ENCODE measurements around the gene RUBCN.
"Not testable (repeated sequence)": the region's sequence is repeated elsewhere in the genome, so short reads cannot be mapped to it uniquely, and the experiment has no call there.

RUBCN gene

GRCh38 chr3:197718891-197719290 lies 17.8 kb downstream of the RUBCN start:
- Mint-ChIP-seq H3K27me3 (no peaks in the 10 kb centered on the region), H3K9me3 (peaks cover 10% of the 10 kb centered on the region), H3K27ac (no peak overlapping the region), H3K4me3 (no peak overlapping the region), H3K4me1 (ENCODE audit: low read depth) (peaks cover 11% of the 10 kb centered on the region), H3K36me3 (ENCODE audit: low read depth) (peaks cover 68% of the 10 kb centered on the region)

- H3K4me1 Mint-ChIP-seq (ENCODE audit: low read depth) = peaks cover 42% of the 10 kb centered on the region
- peak overlapping the region; percentile 68 for H3K27ac Mint-ChIP-seq
- no peaks in the 10 kb centered on the region for H3K27me3 Mint-ChIP-seq
- no peak overlapping the region for H3K4me3 Mint-ChIP-seq
- no peaks in the 10 kb centered on the region for H3K9me3 Mint-ChIP-seq
- H3K36me3 Mint-ChIP-seq (ENCODE audit: low read depth) = peaks cover 48% of the 10 kb centered on the region
Measured at GRCh38 chr3:197714251-197714650, 22.5 kb downstream of the RUBCN start.

GRCh38 chr3:197713477-197713822 lies 23.3 kb downstream of the RUBCN start:
- peaks cover 44% of the 10 kb centered on the region for H3K36me3 Mint-ChIP-seq (ENCODE audit: low read depth)
- no peaks in the 10 kb centered on the region for H3K9me3 Mint-ChIP-seq
- H3K27me3 Mint-ChIP-seq = no peaks in the 10 kb centered on the region
- peak overlapping the region; percentile 78 for H3K4me3 Mint-ChIP-seq
- peaks cover 42% of the 10 kb centered on the region for H3K4me1 Mint-ChIP-seq (ENCODE audit: low read depth)
- H3K27ac Mint-ChIP-seq = peak overlapping the region; percentile 93

- H3K27me3 Mint-ChIP-seq = no peaks in the 10 kb centered on the region
- H3K9me3 Mint-ChIP-seq = no peaks in the 10 kb centered on the region
- peak overlapping the region; percentile 93 for H3K27ac Mint-ChIP-seq
- H3K4me1 Mint-ChIP-seq (ENCODE audit: low read depth) = peaks cover 42% of the 10 kb centered on the region
- peak overlapping the region; percentile 78 for H3K4me3 Mint-ChIP-seq
- peaks cover 31% of the 10 kb centered on the region for H3K36me3 Mint-ChIP-seq (ENCODE audit: low read depth)
Measured at GRCh38 chr3:197711973-197712707, 24.6 kb downstream of the RUBCN start.

DNA sequence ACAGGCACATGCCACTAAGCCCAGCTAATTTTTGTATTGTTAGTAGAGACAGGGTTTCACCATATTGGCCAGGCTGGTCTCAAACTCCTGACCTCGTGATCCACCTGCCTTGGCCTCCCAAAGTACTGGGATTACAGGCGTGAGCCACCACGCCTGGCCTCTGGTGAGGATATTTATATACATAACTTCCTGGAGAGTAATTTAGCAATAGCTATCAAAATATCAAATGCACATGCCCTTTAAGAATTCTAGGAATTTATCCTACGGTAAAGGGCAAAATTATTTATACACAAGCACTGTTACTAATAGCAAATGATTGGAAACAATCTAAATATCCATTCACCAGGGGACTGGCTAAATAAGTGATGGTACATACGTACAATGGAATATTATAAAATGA lies 25.7 kb downstream of the RUBCN start:
- peaks cover 45% of the 10 kb centered on the region for H3K4me1 Mint-ChIP-seq (ENCODE audit: low read depth)
- H3K27ac Mint-ChIP-seq = peak overlapping the region; percentile 49
- H3K9me3 Mint-ChIP-seq, H3K4me3 Mint-ChIP-seq, H3K27me3 Mint-ChIP-seq: not testable (repeated sequence)
- H3K36me3 Mint-ChIP-seq (ENCODE audit: low read depth) = peaks cover 19% of the 10 kb centered on the region

DNA sequence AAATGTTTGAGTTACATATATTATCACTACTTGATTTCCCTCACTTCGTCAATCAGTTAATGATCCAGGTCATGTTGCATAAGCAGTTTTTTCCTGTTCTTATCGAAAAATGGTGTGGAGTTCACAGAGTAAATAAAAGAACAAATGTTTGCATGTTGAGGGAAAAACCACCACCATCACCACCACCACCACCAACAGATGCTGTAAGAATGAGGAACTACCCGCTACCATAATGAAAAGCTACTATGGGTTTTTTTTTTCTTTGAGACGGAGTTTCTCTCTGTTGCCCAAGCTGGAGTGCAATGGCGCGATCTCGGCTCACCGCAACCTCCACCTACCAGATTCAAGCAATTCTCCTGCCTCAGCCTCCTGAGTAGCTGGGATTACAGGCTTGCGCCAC lies 27.6 kb downstream of the RUBCN start:
- Mint-ChIP-seq H3K9me3 (no peaks in the 10 kb centered on the region), H3K36me3 (ENCODE audit: low read depth) (peaks cover 17% of the 10 kb centered on the region), H3K27ac (no peak overlapping the region), H3K27me3 (no peaks in the 10 kb centered on the region), H3K4me3 (no peak overlapping the region), H3K4me1 (ENCODE audit: low read depth) (peaks cover 36% of the 10 kb centered on the region)

- Mint-ChIP-seq H3K9me3 (no peaks in the 10 kb centered on the region), H3K4me3 (no peak overlapping the region)
Measured at GRCh38 chr3:197706658-197707057, 30.0 kb downstream of the RUBCN start.

GRCh38 chr3:197701841-197702240 lies 34.9 kb downstream of the RUBCN start:
- Mint-ChIP-seq H3K4me3 (no peak overlapping the region), H3K27ac (no peak overlapping the region), H3K27me3 (no peaks in the 10 kb centered on the region), H3K4me1 (ENCODE audit: low read depth) (peaks cover 2% of the 10 kb centered on the region), H3K9me3 (no peaks in the 10 kb centered on the region), H3K36me3 (ENCODE audit: low read depth) (peaks cover 61% of the 10 kb centered on the region)

More at GRCh38 chr3:197706658-197707057, 30.0 kb downstream of the RUBCN start:
- H3K36me3 Mint-ChIP-seq (ENCODE audit: low read depth) = peaks cover 25% of the 10 kb centered on the region
- no peak overlapping the region for H3K27ac Mint-ChIP-seq
- no peaks in the 10 kb centered on the region for H3K27me3 Mint-ChIP-seq
- peaks cover 14% of the 10 kb centered on the region for H3K4me1 Mint-ChIP-seq (ENCODE audit: low read depth)

GRCh38 chr3:197700095-197700494 lies 36.6 kb downstream of the RUBCN start:
- Mint-ChIP-seq H3K9me3 (no peaks in the 10 kb centered on the region), H3K4me1 (ENCODE audit: low read depth) (no peaks in the 10 kb centered on the region), H3K27ac (no peak overlapping the region), H3K27me3 (no peaks in the 10 kb centered on the region), H3K4me3 (no peak overlapping the region), H3K36me3 (ENCODE audit: low read depth) (peaks cover 73% of the 10 kb centered on the region)

DNA sequence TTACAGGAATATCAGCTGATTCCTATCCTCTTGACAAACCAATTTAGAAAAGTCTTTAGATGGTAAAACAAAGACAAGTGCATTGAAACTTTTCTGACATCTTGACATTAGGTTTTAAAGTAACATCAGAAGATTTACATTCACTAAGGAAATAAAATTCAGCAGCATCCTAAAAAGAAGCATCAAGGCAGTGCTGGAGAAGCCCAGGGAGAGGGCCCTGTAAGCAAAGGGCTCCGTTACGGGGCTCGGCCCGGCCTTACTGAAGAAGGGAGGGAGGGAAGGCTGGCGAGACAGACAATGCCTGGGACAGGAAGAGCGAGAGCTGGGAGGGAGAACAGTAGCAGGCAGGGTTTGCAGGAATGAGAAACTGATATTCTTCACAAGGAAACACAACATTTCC lies 39.3 kb downstream of the RUBCN start:
- Mint-ChIP-seq H3K4me3 (no peak overlapping the region), H3K36me3 (ENCODE audit: low read depth) (peaks cover 69% of the 10 kb centered on the region), H3K9me3 (no peaks in the 10 kb centered on the region), H3K27me3 (no peaks in the 10 kb centered on the region), H3K4me1 (ENCODE audit: low read depth) (no peaks in the 10 kb centered on the region), H3K27ac (no peak overlapping the region)

DNA sequence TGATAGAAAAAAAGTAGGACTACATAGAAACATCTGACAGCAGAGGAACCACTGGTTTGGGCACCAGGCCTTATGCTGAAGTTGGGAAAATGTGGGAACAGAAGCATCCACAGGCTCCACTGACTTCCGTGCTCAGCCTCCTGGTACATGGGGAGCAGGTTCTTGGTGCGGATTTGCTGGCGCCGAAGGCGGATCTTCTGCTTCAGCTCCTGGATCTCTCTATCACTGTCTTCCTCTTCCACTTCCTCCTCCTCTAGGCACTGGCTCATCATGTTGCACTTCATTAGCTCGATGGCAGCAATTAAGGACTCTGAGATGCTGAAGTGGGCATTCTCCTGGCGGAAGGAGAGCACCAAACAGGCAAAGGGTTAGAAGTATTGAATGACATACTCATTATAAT lies 42.5 kb downstream of the RUBCN start:
- Mint-ChIP-seq H3K9me3 (no peaks in the 10 kb centered on the region), H3K4me1 (ENCODE audit: low read depth) (no peaks in the 10 kb centered on the region), H3K27ac (no peak overlapping the region), H3K36me3 (ENCODE audit: low read depth) (peaks cover 75% of the 10 kb centered on the region), H3K4me3 (no peak overlapping the region), H3K27me3 (no peaks in the 10 kb centered on the region)

DNA sequence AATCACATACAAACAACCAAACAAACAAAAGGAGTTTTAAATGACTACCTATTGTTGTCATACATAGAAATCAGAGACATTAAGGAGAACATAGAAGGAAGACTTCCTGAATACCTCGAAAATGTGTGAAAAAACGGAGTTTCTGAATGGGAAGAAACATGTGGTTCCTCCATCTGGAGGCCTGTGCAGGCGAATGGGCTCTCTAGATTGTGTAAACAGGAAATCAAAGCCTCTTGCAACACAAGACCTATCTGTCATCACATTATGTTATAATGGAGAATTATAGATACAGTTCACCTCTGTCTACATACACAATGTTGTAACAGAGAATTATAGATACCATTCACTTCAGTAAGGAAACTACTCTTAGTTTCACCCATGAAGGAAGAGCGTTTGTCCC lies 44.1 kb downstream of the RUBCN start:
- peaks cover 69% of the 10 kb centered on the region for H3K36me3 Mint-ChIP-seq (ENCODE audit: low read depth)
- H3K4me3 Mint-ChIP-seq = no peak overlapping the region
- H3K9me3 Mint-ChIP-seq = no peaks in the 10 kb centered on the region
- H3K27me3 Mint-ChIP-seq = no peaks in the 10 kb centered on the region
- H3K4me1 Mint-ChIP-seq (ENCODE audit: low read depth) = no peaks in the 10 kb centered on the region
- no peak overlapping the region for H3K27ac Mint-ChIP-seq

- Mint-ChIP-seq H3K4me1 (ENCODE audit: low read depth) (no peaks in the 10 kb centered on the region), H3K9me3 (no peaks in the 10 kb centered on the region), H3K4me3 (no peak overlapping the region), H3K27me3 (no peaks in the 10 kb centered on the region), H3K36me3 (ENCODE audit: low read depth) (peaks cover 58% of the 10 kb centered on the region), H3K27ac (no peak overlapping the region)
Measured at GRCh38 chr3:197690754-197691153, 46.0 kb downstream of the RUBCN start.

GRCh38 chr3:197687570-197687969 lies 49.1 kb downstream of the RUBCN start:
- Mint-ChIP-seq H3K27ac (no peak overlapping the region), H3K9me3 (no peaks in the 10 kb centered on the region), H3K4me3 (no peak overlapping the region), H3K4me1 (ENCODE audit: low read depth) (no peaks in the 10 kb centered on the region), H3K27me3 (no peaks in the 10 kb centered on the region), H3K36me3 (ENCODE audit: low read depth) (peaks cover 48% of the 10 kb centered on the region)

DNA sequence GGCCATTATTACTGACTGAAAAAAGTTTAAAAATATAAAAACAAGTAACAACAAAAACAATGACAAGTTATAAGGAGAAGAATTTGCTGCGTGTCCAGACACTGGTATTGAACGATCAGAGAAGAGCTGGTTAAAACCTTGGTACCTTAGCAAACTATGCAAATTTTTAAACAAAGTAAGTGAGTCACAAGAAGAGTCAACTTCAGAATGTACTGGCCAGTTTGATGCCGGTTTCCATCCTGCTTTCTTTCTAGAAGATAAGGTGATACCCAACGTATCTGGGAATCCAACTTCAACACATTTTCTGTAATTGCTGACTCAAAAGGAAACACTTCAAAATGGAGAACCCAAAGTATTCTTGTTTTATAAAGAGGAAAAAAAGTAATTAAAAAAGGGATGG lies 49.8 kb downstream of the RUBCN start:
- peaks cover 48% of the 10 kb centered on the region for H3K36me3 Mint-ChIP-seq (ENCODE audit: low read depth)
- H3K27ac Mint-ChIP-seq = no peak overlapping the region
- H3K4me1 Mint-ChIP-seq (ENCODE audit: low read depth) = no peaks in the 10 kb centered on the region
- no peak overlapping the region for H3K4me3 Mint-ChIP-seq
- H3K27me3 Mint-ChIP-seq = no peaks in the 10 kb centered on the region
- H3K9me3 Mint-ChIP-seq = no peaks in the 10 kb centered on the region

DNA sequence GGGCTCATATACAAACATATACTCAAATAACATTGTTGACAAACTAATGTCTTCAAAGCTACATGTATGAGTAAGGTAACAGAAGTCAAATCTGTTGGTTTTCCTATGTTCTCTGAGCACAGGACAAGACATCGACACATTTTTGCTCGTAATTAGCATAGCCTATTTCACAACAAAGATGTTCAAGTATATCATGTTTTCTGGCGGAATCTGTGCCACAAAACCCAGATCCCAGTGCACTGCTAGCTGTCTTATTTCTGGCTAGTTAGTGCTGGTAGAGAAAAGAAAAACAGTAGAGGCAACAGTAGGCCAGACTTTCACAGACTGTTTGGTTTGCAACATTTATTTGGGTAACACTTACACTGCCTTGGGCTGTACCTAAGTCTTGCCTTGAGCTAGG lies 51.2 kb downstream of the RUBCN start:
- H3K4me1 Mint-ChIP-seq (ENCODE audit: low read depth) = no peaks in the 10 kb centered on the region
- no peak overlapping the region for H3K27ac Mint-ChIP-seq
- no peak overlapping the region for H3K4me3 Mint-ChIP-seq
- no peaks in the 10 kb centered on the region for H3K27me3 Mint-ChIP-seq
- H3K36me3 Mint-ChIP-seq (ENCODE audit: low read depth) = peaks cover 42% of the 10 kb centered on the region
- no peaks in the 10 kb centered on the region for H3K9me3 Mint-ChIP-seq
